HCT116 (cell line): ENCODE measurements around the gene UBXN10. TPM values are rescaled to one million over a fixed set of nuclear protein-coding genes. Genes with fewer than 3 reads are reported as not detected.

ENCODE experiments used
- ATAC-seq: fragments of 200-7000 bp; cut with Tn5 transposase; 2 replicates; pipeline ENCODE4 v1.9.1; 2020; ENCODE audit warnings: mild to moderate bottlenecking, moderate library complexity
- BruUV-seq: library from RNA; stranded (reverse); fragments of 400-500 nt; replicated peaks from 2 replicates; lab custom pipeline; 2021; lab: Mats Ljungman, UMichigan
- CTCF ChIA-PET: fragments of 300-600 bp; sonication (Branson Sonifier 250); formaldehyde crosslinking; loops from one replicate; lab custom pipeline; 2021; ENCODE audit warnings: antibody characterized with exemption; lab: Charles Lee
- POLR2A ChIA-PET: fragments of 300-600, 350-600 bp; sonication (Branson Sonifier 250); formaldehyde crosslinking; loops from one replicate; lab custom pipeline; 2021; ENCODE audit warnings: antibody characterized with exemption; lab: Charles Lee
- RAD21 ChIA-PET, 2 experiments: fragments of 300-600 bp; sonication (Branson Sonifier 250); formaldehyde crosslinking; loops; one replicate each; lab custom pipeline; 2023; ENCODE audit warnings: low total read pairs in 2 of 2; ENCODE audit not compliant: uncharacterized antibody in 2 of 2, unreplicated experiment in 2 of 2, low non-redundant PET in 1 of 2; lab: Charles Lee
- DNase-seq: peaks from one replicate; pipeline ENCODE4 v3.0.0-alpha.2; 2010; ENCODE audit warnings: low read depth, low spot score
- H2AFZ ChIP-seq: fragments of 200-600 bp; shearing (Covaris generic), sonication (generic); 2 replicates; pipeline ENCODE4 v1.6.1; 2017; ENCODE audit warnings: low read depth, mixed run types, mixed read lengths, antibody characterized with exemption, low read length; ENCODE audit not compliant: poor library complexity, severe bottlenecking
- H3K27ac ChIP-seq: 2 replicates; pipeline ENCODE4 v1.5.1; 2012; ENCODE audit warnings: low read depth, low read length
- H3K27me3 ChIP-seq: fragments of 200-600 bp; sonication (generic); 2 replicates; pipeline ENCODE4 v1.6.1; 2016; ENCODE audit warnings: mixed run types, low read length, mixed read lengths; ENCODE audit not compliant: insufficient read depth
- H3K36me3 ChIP-seq, 2 experiments: fragments of 200-500 bp in 1 of 2; fragments of 200-600 bp in 1 of 2; sonication (Bioruptor generic) in 1 of 2; sonication (generic) in 1 of 2; 2 replicates each; pipeline versions ENCODE4 v1.5.1 to v1.6.1; 2014 to 2016; ENCODE audit warnings: low read length in 2 of 2, inconsistent platforms in 1 of 2, mixed read lengths in 1 of 2, mixed run types in 1 of 2; ENCODE audit not compliant: insufficient read depth in 2 of 2, control insufficient read depth in 1 of 2
- H3K4me1 ChIP-seq, 2 experiments: fragments of 200-600 bp in 1 of 2; sonication (generic) in 1 of 2; 2 replicates each; pipeline versions ENCODE4 v1.5.1 to v1.6.1; 2012 to 2017; ENCODE audit warnings: low read length in 2 of 2, inconsistent platforms in 1 of 2, mild to moderate bottlenecking in 1 of 2, mixed read lengths in 1 of 2, mixed run types in 1 of 2, moderate library complexity in 1 of 2; ENCODE audit not compliant: insufficient read depth in 2 of 2, control insufficient read depth in 1 of 2
- H3K4me2 ChIP-seq: fragments of 200-600 bp; sonication (generic); 2 replicates; pipeline ENCODE4 v1.6.1; 2017; ENCODE audit warnings: mixed run types, low read length, mixed read lengths
- H3K4me3 ChIP-seq, 2 experiments: fragments of 200-600 bp in 1 of 2; sonication (generic) in 1 of 2; replicated peaks in 1 of 2; 2 replicates each; pipeline ENCODE4 v1.5.1; 2011 to 2016; ENCODE audit warnings: low read length in 2 of 2, control low read depth in 1 of 2, low read depth in 1 of 2, mild to moderate bottlenecking in 1 of 2, mixed read lengths in 1 of 2, mixed run types in 1 of 2
- H3K79me2 ChIP-seq: fragments of 200-600 bp; sonication (generic); 2 replicates; pipeline ENCODE4 v1.6.1; 2017; ENCODE audit warnings: mild to moderate bottlenecking, mixed run types, low read length, moderate library complexity, mixed read lengths; ENCODE audit not compliant: insufficient read depth
- H3K9ac ChIP-seq: fragments of 200-600 bp; sonication (generic); 2 replicates; pipeline ENCODE4 v1.6.1; 2016; ENCODE audit warnings: low read length, mixed read lengths
- H3K9me2 ChIP-seq: fragments of 200-600 bp; sonication (generic), shearing (Covaris generic); 2 replicates; pipeline ENCODE4 v1.6.1; 2017; ENCODE audit warnings: mixed run types, mild to moderate bottlenecking, moderate library complexity; ENCODE audit not compliant: insufficient read depth
- H3K9me3 ChIP-seq, 2 experiments: fragments of 200-500 bp in 1 of 2; fragments of 200-600 bp in 1 of 2; sonication (Bioruptor generic) in 1 of 2; sonication (generic) in 1 of 2; 2 replicates each; pipeline ENCODE4 v1.6.1; 2014 to 2017; ENCODE audit warnings: low read length in 2 of 2, mixed read lengths in 2 of 2, inconsistent platforms in 1 of 2, low read depth in 1 of 2, mild to moderate bottlenecking in 1 of 2, mixed run types in 1 of 2, moderate library complexity in 1 of 2; ENCODE audit not compliant: control insufficient read depth in 1 of 2, insufficient read depth in 1 of 2
- H4K20me1 ChIP-seq: fragments of 200-600 bp; sonication (generic), shearing (Covaris generic); 2 replicates; pipeline ENCODE4 v1.6.1; 2017; ENCODE audit warnings: mixed run types, mild to moderate bottlenecking, moderate library complexity; ENCODE audit not compliant: insufficient read depth
- CTCF ChIP-seq, 3 experiments: fragments of 200-600 bp in 1 of 3; sonication (generic) in 1 of 3; IDR thresholded peaks in 2 of 3; conservative IDR thresholded peaks in 1 of 3; 2 replicates each; pipeline ENCODE4 v1.5.1; 2012 to 2017; ENCODE audit warnings: low read depth in 2 of 3, low read length in 2 of 3, antibody characterized with exemption in 1 of 3, borderline replicate concordance in 1 of 3, control low read depth in 1 of 3, mild to moderate bottlenecking in 1 of 3, mixed read lengths in 1 of 3, mixed run types in 1 of 3, moderate library complexity in 1 of 3; ENCODE audit not compliant: insufficient read depth in 1 of 3
- EGR1 ChIP-seq: IDR thresholded peaks from 2 replicates; pipeline ENCODE4 v1.6.1; 2012; ENCODE audit warnings: low read depth
- POLR2AphosphoS5 ChIP-seq: IDR thresholded peaks from 2 replicates; pipeline ENCODE4 v1.6.1; 2011; ENCODE audit warnings: mild to moderate bottlenecking, low read depth, low read length, moderate library complexity
- SP1 ChIP-seq: IDR thresholded peaks from 2 replicates; pipeline ENCODE4 v1.6.1; 2012; ENCODE audit warnings: low read depth
- SRF ChIP-seq: IDR thresholded peaks from 2 replicates; pipeline ENCODE4 v1.6.1; 2012; ENCODE audit warnings: low read depth
- TCF7L2 ChIP-seq: IDR thresholded peaks from 2 replicates; pipeline ENCODE4 v1.7.0; 2011; ENCODE audit warnings: borderline replicate concordance, inconsistent platforms; ENCODE audit not compliant: insufficient read depth, insufficient read length; ENCODE audit errors: extremely low read depth
- ZBTB33 ChIP-seq: IDR thresholded peaks from 2 replicates; pipeline ENCODE4 v1.6.1; 2011; ENCODE audit warnings: mild to moderate bottlenecking, low read length, moderate library complexity; ENCODE audit not compliant: insufficient replicate concordance; ENCODE audit errors: extremely low read depth
- intact Hi-C: fragments of 100-400 bp; cut with micrococcal nuclease; formaldehyde crosslinking; loops from 2 replicates; pipeline ENCODE4 v1.10.0; 2022
- total RNA-seq: library from RNA; stranded (reverse); gene quantifications from one replicate; pipeline ENCODE4 v1.2.1, GENCODE V29; 2021; ENCODE audit not compliant: unreplicated experiment

The UBXN10 gene
- total RNA-seq, 1 experiment from 2014 or later, result not detected

- no peak overlapping the region for H3K27ac ChIP-seq
- H3K4me1 ChIP-seq, result peaks cover 0 to 3% of the 10 kb centered on the region in 2 experiments; a peak in 1 of 4 replicates
- no peaks in the 10 kb centered on the region for H4K20me1 ChIP-seq
- ATAC-seq (no peak), DNase-seq (no peak)
- no peaks in the 10 kb centered on the region for H3K79me2 ChIP-seq
- ChIA-PET POLR2A (no interaction called here), CTCF (no interaction called here), RAD21 (no interaction called here)
- no peaks in the 10 kb centered on the region for H3K36me3 ChIP-seq
- H3K4me3 ChIP-seq, result no peak overlapping the region
- H2AFZ ChIP-seq, result no peak overlapping the region
- no peaks in the 10 kb centered on the region for H3K9me2 ChIP-seq
- no TSS peak for BruUV-seq
- H3K4me2 ChIP-seq, result no peak overlapping the region
- no peak for TF ChIP-seq SP1
- TF ChIP-seq CTCF (IDR thresholded peaks at IDR 0.05 in 2 of 3, conservative IDR thresholded peaks at IDR 0.05 in 1 of 3; ENCODE audit: borderline replicate concordance in 1 of 3, insufficient read depth in 1 of 3, low read depth in 2 of 3, low read length in 2 of 3), result no peak
- TF ChIP-seq ZBTB33, result no peak
- no peak for TF ChIP-seq TCF7L2
- no peak for TF ChIP-seq POLR2AphosphoS5
- TF ChIP-seq EGR1, result no peak
- no peak for TF ChIP-seq SRF
- peaks cover 21% of the 10 kb centered on the region; the same call in 1 of the 2 replicates for H3K27me3 ChIP-seq
- H3K9me3 ChIP-seq, result no peaks in the 10 kb centered on the region
- H3K9ac ChIP-seq, result no peak overlapping the region
- intact Hi-C loops, result no loop called here
Measured at GRCh38 chr1:20192364-20192763, 6.5 kb downstream of the UBXN10 start.
